ENCODE measurements around the gene PCGF5.
"Not testable (repeated sequence)": the region's sequence is repeated elsewhere in the genome, so short reads cannot be mapped to it uniquely, and the experiment has no call there.

DNA sequence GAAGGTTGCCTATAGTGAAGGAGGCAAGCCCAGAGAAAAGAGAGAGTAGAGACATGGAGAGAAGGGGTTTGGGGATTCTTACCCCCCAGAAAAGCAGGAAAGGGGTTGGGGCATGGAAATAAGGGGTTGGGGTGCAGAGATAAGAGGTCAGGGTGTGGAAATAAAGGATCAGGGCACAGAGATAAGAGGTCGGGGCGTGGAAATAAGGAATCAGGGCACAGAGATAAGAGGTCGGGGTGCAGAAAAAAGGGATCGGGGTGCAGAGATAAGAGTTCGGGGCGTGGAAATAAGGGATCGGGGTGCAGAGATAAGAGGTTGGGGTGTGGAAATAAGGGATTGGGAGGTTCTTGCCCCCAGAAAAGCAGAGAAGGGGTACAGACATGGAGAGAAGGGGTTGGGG, 85.5 kb downstream of the PCGF5 start:
- TF ChIP-seq CTCF (IDR thresholded peaks at IDR 0.05 in 4 of 5, conservative IDR thresholded peaks at IDR 0.05 in 1 of 5); POLR2A (IDR thresholded peaks at IDR 0.05): not testable (repeated sequence)

Data from gastrocnemius medialis (tissue), 4 donors.